ENCODE measurements around the gene MATCAP1.

DNA sequence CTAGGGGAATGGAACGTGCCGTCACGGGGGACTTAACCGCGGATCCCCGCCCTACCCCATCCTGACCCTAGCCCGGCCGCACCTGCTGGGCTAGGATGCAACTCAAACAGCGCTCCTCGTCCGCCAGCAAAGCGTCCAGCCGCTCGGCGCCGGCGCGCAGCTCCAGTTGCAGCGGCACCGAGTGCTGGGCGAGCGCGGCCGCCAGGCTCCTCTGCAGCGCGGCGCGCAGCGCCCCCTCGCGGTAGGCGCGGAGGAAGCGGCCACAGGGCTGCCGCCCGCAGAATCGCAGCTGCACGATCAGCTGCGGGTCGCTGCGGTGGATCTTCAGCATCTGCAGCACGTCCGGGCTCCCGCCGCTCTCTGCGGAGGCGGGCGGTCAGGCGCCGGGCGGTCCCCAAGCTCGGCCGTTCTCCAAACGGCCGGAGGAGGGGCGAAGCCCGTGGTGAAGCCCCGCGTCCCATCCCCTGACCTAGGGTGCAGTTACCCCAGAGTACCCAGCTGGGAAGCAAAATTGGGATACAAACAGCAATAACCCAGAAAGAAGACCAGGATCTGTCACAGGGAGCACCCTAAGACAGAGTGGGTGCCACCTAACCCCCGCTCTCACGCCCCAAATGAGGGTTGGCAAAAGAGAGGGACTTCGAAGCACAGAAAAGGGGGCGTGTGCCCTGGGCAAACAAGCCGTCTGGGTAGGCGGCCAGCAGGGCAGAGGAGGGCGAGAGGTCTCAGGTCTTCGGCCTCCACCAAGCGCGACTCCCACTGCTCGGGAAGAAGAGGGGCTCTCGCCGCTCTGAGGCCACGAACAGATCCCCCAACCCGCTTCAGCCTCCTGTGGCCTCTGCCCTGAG lies 28.2 kb downstream of the MATCAP1 start:
- TF ChIP-seq, protein P1, sequence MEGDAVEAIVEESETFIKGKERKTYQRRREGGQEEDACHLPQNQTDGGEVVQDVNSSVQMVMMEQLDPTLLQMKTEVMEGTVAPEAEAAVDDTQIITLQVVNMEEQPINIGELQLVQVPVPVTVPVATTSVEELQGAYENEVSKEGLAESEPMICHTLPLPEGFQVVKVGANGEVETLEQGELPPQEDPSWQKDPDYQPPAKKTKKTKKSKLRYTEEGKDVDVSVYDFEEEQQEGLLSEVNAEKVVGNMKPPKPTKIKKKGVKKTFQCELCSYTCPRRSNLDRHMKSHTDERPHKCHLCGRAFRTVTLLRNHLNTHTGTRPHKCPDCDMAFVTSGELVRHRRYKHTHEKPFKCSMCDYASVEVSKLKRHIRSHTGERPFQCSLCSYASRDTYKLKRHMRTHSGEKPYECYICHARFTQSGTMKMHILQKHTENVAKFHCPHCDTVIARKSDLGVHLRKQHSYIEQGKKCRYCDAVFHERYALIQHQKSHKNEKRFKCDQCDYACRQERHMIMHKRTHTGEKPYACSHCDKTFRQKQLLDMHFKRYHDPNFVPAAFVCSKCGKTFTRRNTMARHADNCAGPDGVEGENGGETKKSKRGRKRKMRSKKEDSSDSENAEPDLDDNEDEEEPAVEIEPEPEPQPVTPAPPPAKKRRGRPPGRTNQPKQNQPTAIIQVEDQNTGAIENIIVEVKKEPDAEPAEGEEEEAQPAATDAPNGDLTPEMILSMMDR (conservative IDR thresholded peaks at IDR 0.05 in 1 of 2, IDR thresholded peaks at IDR 0.05 in 1 of 2; ENCODE audit: low read depth in 1 of 2, low read length in 2 of 2), result peak; percentile 61 to 85
- TF ChIP-seq EZH2 (IDR thresholded peaks at IDR 0.05; ENCODE audit: low read length, missing control alignments), result no peak

Measured in fibroblast of lung (primary cell).